Uterus (tissue), 4 donors: Measurements from ENCODE around the gene WDR88. TPM values are rescaled to one million over a fixed set of nuclear protein-coding genes. Genes with fewer than 3 reads are reported as not detected.

Experiments used
- DNase-seq, 2 donors: peaks; one replicate each; pipeline ENCODE4 v3.0.0-alpha.2; 2019 to 2020
- H3K27ac ChIP-seq, 2 donors: fragments of 200-600 bp; sonication (generic); 1 replicate in 1 of 2; 2 replicates in 1 of 2; pipeline ENCODE4 v1.5.1; 2016 to 2018
- H3K27me3 ChIP-seq, 2 donors: fragments of 200-600 bp; sonication (generic); one replicate each; pipeline ENCODE4 v1.5.1; 2018 to 2019; ENCODE audit warnings: control low read depth in 1 of 2
- H3K36me3 ChIP-seq, 2 donors: fragments of 200-600 bp; sonication (generic); one replicate each; pipeline ENCODE4 v1.5.1; 2019; ENCODE audit warnings: control low read depth in 1 of 2
- H3K4me1 ChIP-seq, 2 donors: fragments of 200-600 bp; sonication (generic); one replicate each; pipeline ENCODE4 v1.5.1; 2018 to 2019; ENCODE audit warnings: control low read depth in 1 of 2
- H3K4me3 ChIP-seq, 2 donors: fragments of 200-600 bp; sonication (generic); 1 replicate in 1 of 2; 2 replicates in 1 of 2; pipeline ENCODE4 v1.5.1; 2018 to 2019; ENCODE audit warnings: mild to moderate bottlenecking in 1 of 2
- H3K9me3 ChIP-seq, 2 donors: fragments of 200-600 bp; sonication (generic); one replicate each; pipeline ENCODE4 v1.5.1; 2019; ENCODE audit warnings: control low read depth in 1 of 2
- CTCF ChIP-seq, 4 experiments: fragments of 200-600 bp in 2 of 4; fragments of 450-650 bp in 2 of 4; sonication (generic) in 2 of 4; IDR thresholded peaks; one replicate each; pipeline ENCODE4 v1.5.1; 2016 to 2019; ENCODE audit warnings: antibody characterized with exemption in 4 of 4, mild to moderate bottlenecking in 2 of 4, moderate library complexity in 1 of 4
- POLR2A ChIP-seq, 2 donors: fragments of 450-650 bp; IDR thresholded peaks; one replicate each; pipeline ENCODE4 v1.6.1; 2016; ENCODE audit warnings: antibody characterized with exemption in 2 of 2, mild to moderate bottlenecking in 1 of 2, moderate library complexity in 1 of 2
- intact Hi-C: fragments of 100-400 bp; cut with DNase I; formaldehyde crosslinking; loops from one replicate; pipeline ENCODE4 v1.15.1; 2023; ENCODE audit warnings: low total_unique reads
- total RNA-seq, 4 donors: library from RNA; depleted of rRNA in 3 of 4; stranded (reverse); fragments of >200 nt in 3 of 4; gene quantifications; one replicate each; pipeline versions ENCODE4 v1.1.0 to v1.2.4, GENCODE V29; 2014 to 2023
- donor health status: DM: yes; HTN: yes; CAD: no.

WDR88 gene
- total RNA-seq, 4 donors from 2014 or later = not detected

- no peaks in the 10 kb centered on the region for H3K9me3 ChIP-seq
- TF ChIP-seq CTCF (IDR thresholded peaks at IDR 0.05) (no peak), POLR2A (IDR thresholded peaks at IDR 0.05) (no peak)
- H3K27ac ChIP-seq = no peak overlapping the region
- intact Hi-C loops = no loop called here
- DNase-seq = no peak
- no peaks in the 10 kb centered on the region for H3K36me3 ChIP-seq
- no peak overlapping the region for H3K4me3 ChIP-seq
- H3K4me1 ChIP-seq = no peaks in the 10 kb centered on the region
- H3K27me3 ChIP-seq = no peaks in the 10 kb centered on the region
Observed at GRCh38 chr19:33129901-33130300, 2.0 kb upstream of the WDR88 start.

GRCh38 chr19:33130433-33130832 lies 1.5 kb upstream of the WDR88 start:
- H3K36me3 ChIP-seq = no peaks in the 10 kb centered on the region
- no peaks in the 10 kb centered on the region for H3K27me3 ChIP-seq
- H3K9me3 ChIP-seq = no peaks in the 10 kb centered on the region
- no peak overlapping the region for H3K27ac ChIP-seq
- no peak for TF ChIP-seq CTCF (IDR thresholded peaks at IDR 0.05)
- no peak for TF ChIP-seq POLR2A (IDR thresholded peaks at IDR 0.05)
- H3K4me3 ChIP-seq = no peak overlapping the region
- no peak for DNase-seq
- intact Hi-C loops = no loop called here
- H3K4me1 ChIP-seq = no peaks in the 10 kb centered on the region

GRCh38 chr19:33132425-33132824 lies 511 bp downstream of the WDR88 start:
- Histone ChIP-seq H3K36me3 (no peaks in the 10 kb centered on the region), H3K4me1 (no peaks in the 10 kb centered on the region), H3K9me3 (no peaks in the 10 kb centered on the region), H3K27ac (no peak overlapping the region), H3K27me3 (no peaks in the 10 kb centered on the region), H3K4me3 (no peak overlapping the region)
- no peak for TF ChIP-seq CTCF (IDR thresholded peaks at IDR 0.05)
- no peak for TF ChIP-seq POLR2A (IDR thresholded peaks at IDR 0.05)
- intact Hi-C loops = no loop called here
- DNase-seq = no peak

GRCh38 chr19:33133438-33134031 lies 1.6 kb downstream of the WDR88 start:
- intact Hi-C loops = no loop called here
- TF ChIP-seq CTCF (IDR thresholded peaks at IDR 0.05) (no peak), POLR2A (IDR thresholded peaks at IDR 0.05) (no peak)
- DNase-seq = no peak

GRCh38 chr19:33134571-33135041 lies 2.7 kb downstream of the WDR88 start:
- H3K36me3 ChIP-seq = no peaks in the 10 kb centered on the region
- H3K27me3 ChIP-seq = no peaks in the 10 kb centered on the region
- H3K9me3 ChIP-seq = no peaks in the 10 kb centered on the region
- no peaks in the 10 kb centered on the region for H3K4me1 ChIP-seq
- H3K27ac ChIP-seq = no peak overlapping the region
- TF ChIP-seq CTCF (IDR thresholded peaks at IDR 0.05) (no peak), POLR2A (IDR thresholded peaks at IDR 0.05) (no peak)
- no peak overlapping the region for H3K4me3 ChIP-seq
- no peak for DNase-seq
- intact Hi-C loops = no loop called here

More at GRCh38 chr19:33133438-33134031, 1.6 kb downstream of the WDR88 start:
- Histone ChIP-seq H3K4me1 (no peaks in the 10 kb centered on the region), H3K27me3 (no peaks in the 10 kb centered on the region), H3K4me3 (no peak overlapping the region), H3K36me3 (no peaks in the 10 kb centered on the region), H3K27ac (no peak overlapping the region), H3K9me3 (no peaks in the 10 kb centered on the region)
